ENCODE measurements around the gene KERA. TPM values are rescaled to one million over a fixed set of nuclear protein-coding genes. Genes with fewer than 3 reads are reported as not detected.

Gene KERA
- not detected for total RNA-seq (ENCODE audit: unreplicated experiment)
- long read RNA-seq, result 0 reads

- no peaks in the 10 kb centered on the region for H3K27me3 Mint-ChIP-seq (ENCODE audit: unreplicated experiment)
- no peak for TF ChIP-seq CTCF (IDR thresholded peaks at IDR 0.05; ENCODE audit: partially characterized antibody, unreplicated experiment)
- H3K4me3 Mint-ChIP-seq (ENCODE audit: unreplicated experiment), result no peak within 1 kb of the TSS
- no peaks in the 10 kb centered on the region for H3K4me1 Mint-ChIP-seq (ENCODE audit: low read depth, unreplicated experiment)
- no peaks in the 10 kb centered on the region for H3K36me3 Mint-ChIP-seq (ENCODE audit: unreplicated experiment)
- no peak within 1 kb of the TSS for H3K27ac Mint-ChIP-seq (ENCODE audit: unreplicated experiment)
- DNase-seq, result no peak
- no peaks in the 10 kb centered on the region for H3K9me3 Mint-ChIP-seq (ENCODE audit: unreplicated experiment)
Measured at GRCh38 chr12:91057368-91058165, at the start of gene KERA. TSS of gene KERA (minus strand) at chr12:91058024. CDS start at chr12:91056281, 1,743 bp downstream.

- DNase-seq, result no peak
- Mint-ChIP-seq H3K27ac (ENCODE audit: unreplicated experiment) (no peak overlapping the region), H3K27me3 (ENCODE audit: unreplicated experiment) (no peaks in the 10 kb centered on the region), H3K36me3 (ENCODE audit: unreplicated experiment) (no peaks in the 10 kb centered on the region), H3K4me3 (ENCODE audit: unreplicated experiment) (no peak overlapping the region), H3K4me1 (ENCODE audit: low read depth, unreplicated experiment) (peaks cover 1% of the 10 kb centered on the region), H3K9me3 (ENCODE audit: unreplicated experiment) (no peaks in the 10 kb centered on the region)
- TF ChIP-seq CTCF (IDR thresholded peaks at IDR 0.05; ENCODE audit: partially characterized antibody, unreplicated experiment), result no peak
Measured at GRCh38 chr12:91106283-91106682, 48.5 kb upstream of the KERA start.

- no peak overlapping the region for H3K4me3 Mint-ChIP-seq (ENCODE audit: unreplicated experiment)
- no peaks in the 10 kb centered on the region for H3K27me3 Mint-ChIP-seq (ENCODE audit: unreplicated experiment)
- no peaks in the 10 kb centered on the region for H3K36me3 Mint-ChIP-seq (ENCODE audit: unreplicated experiment)
- no peak for DNase-seq
- no peaks in the 10 kb centered on the region for H3K4me1 Mint-ChIP-seq (ENCODE audit: low read depth, unreplicated experiment)
- H3K27ac Mint-ChIP-seq (ENCODE audit: unreplicated experiment), result no peak overlapping the region
- H3K9me3 Mint-ChIP-seq (ENCODE audit: unreplicated experiment), result no peaks in the 10 kb centered on the region
- TF ChIP-seq CTCF (IDR thresholded peaks at IDR 0.05; ENCODE audit: partially characterized antibody, unreplicated experiment), result no peak
Measured at GRCh38 chr12:91105807-91106206, 48.0 kb upstream of the KERA start.

- no peak for TF ChIP-seq CTCF (IDR thresholded peaks at IDR 0.05; ENCODE audit: partially characterized antibody, unreplicated experiment)
Measured at GRCh38 chr12:91104812-91105466, 47.1 kb upstream of the KERA start.

GRCh38 chr12:91103624-91104023 is 45.8 kb upstream of the KERA start:
- no peaks in the 10 kb centered on the region for H3K9me3 Mint-ChIP-seq (ENCODE audit: unreplicated experiment)
- DNase-seq, result no peak
- H3K36me3 Mint-ChIP-seq (ENCODE audit: unreplicated experiment), result no peaks in the 10 kb centered on the region
- H3K4me1 Mint-ChIP-seq (ENCODE audit: low read depth, unreplicated experiment), result no peaks in the 10 kb centered on the region
- no peak overlapping the region for H3K4me3 Mint-ChIP-seq (ENCODE audit: unreplicated experiment)
- H3K27me3 Mint-ChIP-seq (ENCODE audit: unreplicated experiment), result no peaks in the 10 kb centered on the region
- no peak overlapping the region for H3K27ac Mint-ChIP-seq (ENCODE audit: unreplicated experiment)
- no peak for TF ChIP-seq CTCF (IDR thresholded peaks at IDR 0.05; ENCODE audit: partially characterized antibody, unreplicated experiment)

More at GRCh38 chr12:91104812-91105466, 47.1 kb upstream of the KERA start:
- H3K9me3 Mint-ChIP-seq (ENCODE audit: unreplicated experiment), result no peaks in the 10 kb centered on the region
- H3K4me3 Mint-ChIP-seq (ENCODE audit: unreplicated experiment), result no peak overlapping the region
- no peak for DNase-seq
- no peak overlapping the region for H3K27ac Mint-ChIP-seq (ENCODE audit: unreplicated experiment)
- H3K36me3 Mint-ChIP-seq (ENCODE audit: unreplicated experiment), result no peaks in the 10 kb centered on the region
- no peaks in the 10 kb centered on the region for H3K27me3 Mint-ChIP-seq (ENCODE audit: unreplicated experiment)
- no peaks in the 10 kb centered on the region for H3K4me1 Mint-ChIP-seq (ENCODE audit: low read depth, unreplicated experiment)

Data from glutamatergic neuron (in vitro differentiated cells).